GM23338 (cell line): ENCODE results near the gene HGFAC. TPM values are rescaled to one million over a fixed set of nuclear protein-coding genes. Genes with fewer than 3 reads are reported as not detected.

Experiments used
- ATAC-seq: fragments of 200-7000 bp; cut with Tn5 transposase; 3 replicates; pipeline ENCODE4 v1.9.1; 2020
- DNase-seq: peaks from one replicate; pipeline ENCODE4 v3.0.0-alpha.2; 2015; ENCODE audit warnings: low spot score
- H2AFZ ChIP-seq: fragments of 200-600 bp; sonication (generic); 2 replicates; pipeline ENCODE4 v1.8.0; 2016; ENCODE audit warnings: antibody characterized with exemption, mild to moderate bottlenecking, moderate library complexity
- H3F3A ChIP-seq: fragments of 200-600 bp; sonication (generic); replicated peaks from 2 replicates; pipeline ENCODE4 v1.8.0; 2017; ENCODE audit warnings: antibody characterized with exemption, mixed run types, low read depth
- H3K27ac ChIP-seq: fragments of 200-600 bp; sonication (generic); 2 replicates; pipeline ENCODE4 v1.6.1; 2016; ENCODE audit warnings: low read depth
- H3K27me3 ChIP-seq: fragments of 200-600 bp; sonication (generic); 2 replicates; pipeline ENCODE4 v1.8.0; 2016; ENCODE audit warnings: mild to moderate bottlenecking, mixed run types, moderate library complexity; ENCODE audit not compliant: insufficient read depth
- H3K36me3 ChIP-seq: fragments of 200-600 bp; sonication (generic); 2 replicates; pipeline ENCODE4 v1.8.0; 2016; ENCODE audit warnings: mild to moderate bottlenecking; ENCODE audit not compliant: insufficient read depth
- H3K4me1 ChIP-seq: fragments of 200-600 bp; sonication (generic); 2 replicates; pipeline ENCODE4 v1.8.0; 2016; ENCODE audit warnings: mild to moderate bottlenecking, moderate library complexity; ENCODE audit not compliant: insufficient read depth
- H3K4me2 ChIP-seq: fragments of 200-600 bp; sonication (generic); 2 replicates; pipeline ENCODE4 v1.7.1; 2017; ENCODE audit warnings: mixed run types
- H3K4me3 ChIP-seq: fragments of 200-600 bp; sonication (generic); 2 replicates; pipeline ENCODE4 v1.6.1; 2016; ENCODE audit warnings: mixed run types
- H3K79me2 ChIP-seq: fragments of 200-600 bp; sonication (generic); replicated peaks from 2 replicates; pipeline ENCODE4 v1.8.0; 2017; ENCODE audit warnings: mild to moderate bottlenecking; ENCODE audit not compliant: insufficient read depth
- H3K9me2 ChIP-seq: fragments of 200-600 bp; sonication (generic); 2 replicates; pipeline ENCODE4 v1.8.0; 2017; ENCODE audit not compliant: insufficient read depth
- H4K20me1 ChIP-seq: fragments of 200-600 bp; sonication (generic); replicated peaks from 2 replicates; pipeline ENCODE4 v1.8.0; 2017; ENCODE audit warnings: mild to moderate bottlenecking; ENCODE audit not compliant: insufficient read depth
- H3K27ac Mint-ChIP-seq: 2 replicates; pipeline ENCODE4 v1.8.0; 2020; ENCODE audit warnings: inconsistent platforms, mild to moderate bottlenecking, moderate library complexity, mixed read lengths
- H3K27me3 Mint-ChIP-seq: 3 replicates; pipeline ENCODE4 v1.8.0; 2022; ENCODE audit warnings: low read depth, mild to moderate bottlenecking, moderate library complexity, mixed read lengths, inconsistent platforms; ENCODE audit not compliant: insufficient read depth, poor library complexity
- H3K36me3 Mint-ChIP-seq: 3 replicates; pipeline ENCODE4 v1.8.0; 2021; ENCODE audit warnings: low read depth, mild to moderate bottlenecking, inconsistent platforms, moderate library complexity, mixed read lengths
- H3K4me1 Mint-ChIP-seq: 3 replicates; pipeline ENCODE4 v1.8.0; 2020; ENCODE audit warnings: mild to moderate bottlenecking, inconsistent platforms, mixed read lengths
- H3K4me3 Mint-ChIP-seq: 3 replicates; pipeline ENCODE4 v1.8.0; 2021; ENCODE audit warnings: moderate library complexity, mild to moderate bottlenecking, inconsistent platforms, mixed read lengths
- H3K9me3 Mint-ChIP-seq: 3 replicates; pipeline ENCODE4 v1.8.0; 2020; ENCODE audit warnings: moderate library complexity, mild to moderate bottlenecking, inconsistent platforms, mixed read lengths
- CREB1 ChIP-seq: fragments of 250-450 bp; sonication (Bioruptor Pico); IDR thresholded peaks from 2 replicates; pipeline ENCODE4 v1.5.0; 2020; ENCODE audit warnings: low read depth, mild to moderate bottlenecking, moderate library complexity
- CTCF ChIP-seq, 2 experiments: fragments of 200-600 bp in 1 of 2; sonication (generic) in 1 of 2; conservative IDR thresholded peaks; 2 replicates each; pipeline versions ENCODE4 v1.5.1 to v1.6.1; 2016 to 2017; ENCODE audit warnings: antibody characterized with exemption in 2 of 2, low read depth in 2 of 2, mild to moderate bottlenecking in 2 of 2, moderate library complexity in 1 of 2
- ETS1 ChIP-seq: IDR thresholded peaks from 2 replicates; pipeline ENCODE4 v1.6.1; 2016; ENCODE audit warnings: antibody characterized with exemption
- EZH2 ChIP-seq: fragments of 200-600 bp; sonication (generic); IDR thresholded peaks from one replicate; pipeline ENCODE4 v1.8.0; 2017; ENCODE audit warnings: antibody characterized with exemption, mild to moderate bottlenecking, low read depth; ENCODE audit not compliant: unreplicated experiment
- EZH2phosphoT487 ChIP-seq: fragments of 200-600 bp; sonication (generic); IDR thresholded peaks from one replicate; pipeline ENCODE4 v1.8.1; 2018; ENCODE audit warnings: antibody characterized with exemption; ENCODE audit not compliant: unreplicated experiment
- JUNB ChIP-seq: IDR thresholded peaks from one replicate; pipeline ENCODE4 v1.6.1; 2016; ENCODE audit warnings: antibody characterized with exemption; ENCODE audit not compliant: unreplicated experiment
- NANOG ChIP-seq: IDR thresholded peaks from 2 replicates; pipeline ENCODE4 v1.6.1; 2016; ENCODE audit warnings: antibody characterized with exemption, borderline replicate concordance
- POLR2AphosphoS5 ChIP-seq: IDR thresholded peaks from 2 replicates; pipeline ENCODE4 v1.6.1; 2016; ENCODE audit warnings: antibody characterized with exemption, low read depth
- STAT1 ChIP-seq: IDR thresholded peaks from one replicate; pipeline ENCODE4 v1.6.1; 2016; ENCODE audit warnings: antibody characterized with exemption; ENCODE audit not compliant: unreplicated experiment
- ZNF331 ChIP-seq: fragments of 250-450 bp; sonication (Bioruptor Pico); IDR thresholded peaks from 2 replicates; pipeline ENCODE4 v1.5.0; 2020; ENCODE audit warnings: low read depth, mild to moderate bottlenecking, moderate library complexity
- ZNF462 ChIP-seq: fragments of 250-450 bp; sonication (Bioruptor Pico); IDR thresholded peaks from 2 replicates; pipeline ENCODE4 v1.5.0; 2020; ENCODE audit warnings: mild to moderate bottlenecking, moderate library complexity
- long read RNA-seq: library from polyadenylated mRNA; unstranded; transcript quantifications from one replicate; pipeline ENCODE4 v2.0.0, GENCODE V29; 2020; ENCODE audit not compliant: unreplicated experiment
- polyA plus RNA-seq: library from polyadenylated mRNA; unstranded; fragments of >200 nt; fragmentation: Nextera tagmentation; extraction: Ambion mirVana; gene quantifications from 2 replicates; pipeline ENCODE4 v1.2.1, GENCODE V29; 2016
- total RNA-seq: library from RNA; depleted of rRNA; stranded (reverse); fragments of >200 nt; shearing (Covaris generic); gene quantifications from 2 replicates; pipeline ENCODE4 v1.2.3, GENCODE V29; 2014; rRNA removed

The HGFAC gene
- total RNA-seq (0.94 TPM in 1 of 2 replicates, not detected in the other), polyA plus RNA-seq (not detected in 2 replicates)
- long read RNA-seq = 0 reads

- Mint-ChIP-seq H3K27me3 (no peaks in the 10 kb centered on the region), H3K4me3 (no peak within 1 kb of the TSS), H3K36me3 (no peaks in the 10 kb centered on the region), H3K27ac (no peak within 1 kb of the TSS), H3K9me3 (no peaks in the 10 kb centered on the region), H3K4me1 (no peaks in the 10 kb centered on the region)
- no peak within 1 kb of the TSS for H3K4me3 ChIP-seq
- no peaks in the 10 kb centered on the region for H4K20me1 ChIP-seq
- ATAC-seq = no peak
- H3K27ac ChIP-seq = no peak within 1 kb of the TSS
- H3K4me1 ChIP-seq = no peaks in the 10 kb centered on the region
- TF ChIP-seq EZH2phosphoT487 (no peak), CTCF (conservative IDR thresholded peaks at IDR 0.05; ENCODE audit: low read depth in 2 of 2) (no peak), NANOG (no peak), STAT1 (no peak), ZNF331 (CRISPR knock-in tag) (no peak), ZNF462 (CRISPR knock-in tag) (no peak), JUNB (no peak), CREB1 (CRISPR knock-in tag) (no peak), EZH2 (no peak), ETS1 (no peak), POLR2AphosphoS5 (no peak)
- no peak within 1 kb of the TSS for H3K4me2 ChIP-seq
- no peaks in the 10 kb centered on the region for H3K9me2 ChIP-seq
- H2AFZ ChIP-seq = no peak within 1 kb of the TSS
- H3K79me2 ChIP-seq = no peaks in the 10 kb centered on the region
- H3F3A ChIP-seq = no peaks in the 10 kb centered on the region
- no peaks in the 10 kb centered on the region for H3K27me3 ChIP-seq
- no peak for DNase-seq
- H3K36me3 ChIP-seq = no peaks in the 10 kb centered on the region
Observed at GRCh38 chr4:3441501-3442459, at the start of gene HGFAC. TSS of gene HGFAC (plus strand) at chr4:3441968. CDS start at chr4:3442002, 34 bp downstream.
